ENCODE measurements around the gene ZNF544.

DNA sequence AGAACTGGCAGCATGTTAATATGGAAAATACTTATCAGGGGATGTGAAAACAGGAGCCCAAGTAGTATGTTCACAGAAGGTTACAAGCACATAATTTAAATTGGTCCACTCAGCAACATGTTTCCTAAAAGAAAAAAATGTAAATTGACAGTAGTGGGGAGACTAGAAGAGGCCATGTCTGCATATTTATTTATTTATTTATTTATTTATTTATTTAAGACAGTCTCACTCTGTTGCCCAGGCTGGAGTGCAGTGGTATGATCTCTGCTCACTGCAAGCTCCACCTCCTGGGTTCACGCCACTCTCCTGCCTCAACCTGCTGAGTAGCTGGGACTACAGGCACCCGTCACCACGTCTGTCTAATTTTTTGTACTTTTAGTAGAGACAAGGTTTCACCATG, 36.4 kb downstream of the ZNF544 start:
- TF ChIP-seq, protein P1, sequence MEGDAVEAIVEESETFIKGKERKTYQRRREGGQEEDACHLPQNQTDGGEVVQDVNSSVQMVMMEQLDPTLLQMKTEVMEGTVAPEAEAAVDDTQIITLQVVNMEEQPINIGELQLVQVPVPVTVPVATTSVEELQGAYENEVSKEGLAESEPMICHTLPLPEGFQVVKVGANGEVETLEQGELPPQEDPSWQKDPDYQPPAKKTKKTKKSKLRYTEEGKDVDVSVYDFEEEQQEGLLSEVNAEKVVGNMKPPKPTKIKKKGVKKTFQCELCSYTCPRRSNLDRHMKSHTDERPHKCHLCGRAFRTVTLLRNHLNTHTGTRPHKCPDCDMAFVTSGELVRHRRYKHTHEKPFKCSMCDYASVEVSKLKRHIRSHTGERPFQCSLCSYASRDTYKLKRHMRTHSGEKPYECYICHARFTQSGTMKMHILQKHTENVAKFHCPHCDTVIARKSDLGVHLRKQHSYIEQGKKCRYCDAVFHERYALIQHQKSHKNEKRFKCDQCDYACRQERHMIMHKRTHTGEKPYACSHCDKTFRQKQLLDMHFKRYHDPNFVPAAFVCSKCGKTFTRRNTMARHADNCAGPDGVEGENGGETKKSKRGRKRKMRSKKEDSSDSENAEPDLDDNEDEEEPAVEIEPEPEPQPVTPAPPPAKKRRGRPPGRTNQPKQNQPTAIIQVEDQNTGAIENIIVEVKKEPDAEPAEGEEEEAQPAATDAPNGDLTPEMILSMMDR (IDR thresholded peaks at IDR 0.05), result no peak
- TF ChIP-seq EP300 (IDR thresholded peaks at IDR 0.05), result no peak
- TF ChIP-seq POLR2A (IDR thresholded peaks at IDR 0.05), result no peak
